ENCODE measurements around the gene TPP2. TPM values are rescaled to one million over a fixed set of nuclear protein-coding genes. Genes with fewer than 3 reads are reported as not detected.

Gene TPP2
- total RNA-seq, 1 donor = 156 TPM

Other genes starting within 250 kb of the TPP2 start
- gene FGF14, start 194.9 kb upstream of the TPP2 start, total RNA-seq = under 0.01 TPM
- not detected for gene METTL21C, start 98.1 kb downstream of the TPP2 start, total RNA-seq
- 3.8 TPM for gene TEX30, start 176.8 kb downstream of the TPP2 start, total RNA-seq
- gene POGLUT2, start 202.0 kb downstream of the TPP2 start, total RNA-seq = not detected
- 4.0 TPM for gene BIVM, start 202.1 kb downstream of the TPP2 start, total RNA-seq
- gene ERCC5, start 249.0 kb downstream of the TPP2 start, total RNA-seq = 111 TPM